ENCODE data around the gene ARL14.

- no peak for TF ChIP-seq POLR2A (IDR thresholded peaks at IDR 0.05)
- TF ChIP-seq, protein P1, sequence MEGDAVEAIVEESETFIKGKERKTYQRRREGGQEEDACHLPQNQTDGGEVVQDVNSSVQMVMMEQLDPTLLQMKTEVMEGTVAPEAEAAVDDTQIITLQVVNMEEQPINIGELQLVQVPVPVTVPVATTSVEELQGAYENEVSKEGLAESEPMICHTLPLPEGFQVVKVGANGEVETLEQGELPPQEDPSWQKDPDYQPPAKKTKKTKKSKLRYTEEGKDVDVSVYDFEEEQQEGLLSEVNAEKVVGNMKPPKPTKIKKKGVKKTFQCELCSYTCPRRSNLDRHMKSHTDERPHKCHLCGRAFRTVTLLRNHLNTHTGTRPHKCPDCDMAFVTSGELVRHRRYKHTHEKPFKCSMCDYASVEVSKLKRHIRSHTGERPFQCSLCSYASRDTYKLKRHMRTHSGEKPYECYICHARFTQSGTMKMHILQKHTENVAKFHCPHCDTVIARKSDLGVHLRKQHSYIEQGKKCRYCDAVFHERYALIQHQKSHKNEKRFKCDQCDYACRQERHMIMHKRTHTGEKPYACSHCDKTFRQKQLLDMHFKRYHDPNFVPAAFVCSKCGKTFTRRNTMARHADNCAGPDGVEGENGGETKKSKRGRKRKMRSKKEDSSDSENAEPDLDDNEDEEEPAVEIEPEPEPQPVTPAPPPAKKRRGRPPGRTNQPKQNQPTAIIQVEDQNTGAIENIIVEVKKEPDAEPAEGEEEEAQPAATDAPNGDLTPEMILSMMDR (IDR thresholded peaks at IDR 0.05): no peak
- no peak for TF ChIP-seq POLR2AphosphoS5 (IDR thresholded peaks at IDR 0.05)
Observed at GRCh38 chr3:160684368-160684740, 7.4 kb downstream of the ARL14 start.
